HuH-7 (cell line): ENCODE measurements around the gene TMEM80.
"Not testable (repeated sequence)": the region's sequence is repeated elsewhere in the genome, so short reads cannot be mapped to it uniquely, and the experiment has no call there.

Experiments used
- DNase-seq: peaks from one replicate; pipeline ENCODE4 v3.0.0; 2011; ENCODE audit warnings: low spot score

Gene TMEM80

GRCh38 chr11:695538-696248, at the start of gene TMEM80:
Gene TMEM80, plus strand, starts transcription at chr11:695816. Its CDS starts 12 bp downstream, at chr11:695828.
- peak; percentile 78 for DNase-seq

GRCh38 chr11:646214-646613, 49.4 kb upstream of the TMEM80 start:
- no peak for DNase-seq

GRCh38 chr11:647672-648158, 47.9 kb upstream of the TMEM80 start:
- DNase-seq: not testable (repeated sequence)

- no peak for DNase-seq
Measured at GRCh38 chr11:650482-650881, 45.1 kb upstream of the TMEM80 start.

GRCh38 chr11:653136-653535, 42.5 kb upstream of the TMEM80 start:
- DNase-seq: not testable (repeated sequence)

- DNase-seq: no peak
Measured at GRCh38 chr11:653837-654236, 41.8 kb upstream of the TMEM80 start.

- DNase-seq: not testable (repeated sequence)
Measured at GRCh38 chr11:654444-654843, 41.2 kb upstream of the TMEM80 start.

GRCh38 chr11:655036-655726, 40.4 kb upstream of the TMEM80 start:
- DNase-seq: peak; percentile 70

GRCh38 chr11:656426-656825, 39.2 kb upstream of the TMEM80 start:
- no peak for DNase-seq

GRCh38 chr11:656866-657265, 38.8 kb upstream of the TMEM80 start:
- DNase-seq: no peak

GRCh38 chr11:657691-658126, 37.9 kb upstream of the TMEM80 start:
- peak; percentile 62 for DNase-seq

- DNase-seq: no peak
Measured at GRCh38 chr11:659532-660085, 36.0 kb upstream of the TMEM80 start.

GRCh38 chr11:660281-660680, 35.3 kb upstream of the TMEM80 start:
- no peak for DNase-seq

GRCh38 chr11:660681-661444, 34.8 kb upstream of the TMEM80 start:
- no peak for DNase-seq

- peak; percentile 92 for DNase-seq
Measured at GRCh38 chr11:662689-663274, 32.8 kb upstream of the TMEM80 start.

- no peak for DNase-seq
Measured at GRCh38 chr11:665062-665703, 30.4 kb upstream of the TMEM80 start.

GRCh38 chr11:665704-666281, 29.8 kb upstream of the TMEM80 start:
- no peak for DNase-seq

- no peak for DNase-seq
Measured at GRCh38 chr11:673866-674265, 21.8 kb upstream of the TMEM80 start.

GRCh38 chr11:674406-674805, 21.2 kb upstream of the TMEM80 start:
- no peak for DNase-seq

- no peak for DNase-seq
Measured at GRCh38 chr11:678297-678696, 17.3 kb upstream of the TMEM80 start.
